HepG2 (cell line): ENCODE data around the gene LSS. TPM values are rescaled to one million over a fixed set of nuclear protein-coding genes. Genes with fewer than 3 reads are reported as not detected.
A peak's percentile ranks its signal among the peaks of the same experiment; 100 is the strongest.

Experiments used
- CBFB ChIP-seq: sonication (generic); formaldehyde crosslinking; IDR thresholded peaks from 2 replicates; pipeline ENCODE4 v1.4.0; 2020; ENCODE audit warnings: missing genetic modification reagents
- HOXA3 ChIP-seq: sonication (generic); formaldehyde crosslinking; IDR thresholded peaks from 2 replicates; pipeline ENCODE4 v1.5.0; 2020; ENCODE audit warnings: missing genetic modification reagents
- ZNF143 ChIP-seq: sonication (generic); formaldehyde crosslinking; IDR thresholded peaks from 2 replicates; pipeline ENCODE4 v1.4.0; 2020; ENCODE audit warnings: missing genetic modification reagents
- ZNF230 ChIP-seq: sonication (generic); formaldehyde crosslinking; IDR thresholded peaks from 2 replicates; pipeline ENCODE4 v1.4.0; 2020; ENCODE audit warnings: mild to moderate bottlenecking, missing genetic modification reagents
- ZNF263 ChIP-seq: sonication (generic); formaldehyde crosslinking; IDR thresholded peaks from 2 replicates; pipeline ENCODE4 v1.4.0; 2020; ENCODE audit warnings: missing genetic modification reagents
- polyA plus RNA-seq, 8 experiments: library from polyadenylated mRNA; depleted of rRNA in 3 of 8; stranded (reverse) in 7 of 8; unstranded in 1 of 8; fragments of >200 nt; fragmentation: Illumina TruSeq in 4 of 8; extraction: Trizol in 4 of 8; gene quantifications; 2 replicates each; pipeline versions ENCODE4 v1.2.1 to v1.2.3, GENCODE V29; 2011 to 2016; ENCODE audit warnings: low read depth in 4 of 8, missing spikeins in 1 of 8, mixed read lengths in 1 of 8; ENCODE audit not compliant: insufficient read depth in 1 of 8
- total RNA-seq, 5 experiments: library from RNA; depleted of rRNA; stranded (reverse); fragments of >200 nt; fragmentation: Illumina TruSeq; extraction: Trizol; gene quantifications; 2 replicates each; pipeline ENCODE4 v1.2.3, GENCODE V29; 2016; ENCODE audit warnings: low read depth in 1 of 5
- TF ChIP-seq, protein P1 (sequence below): sonication (generic); formaldehyde crosslinking; IDR thresholded peaks from 2 replicates; pipeline ENCODE4 v1.5.0; 2020; ENCODE audit warnings: missing genetic modification reagents, mild to moderate bottlenecking, borderline replicate concordance
- TF ChIP-seq, protein P2 (sequence below): sonication (generic); formaldehyde crosslinking; IDR thresholded peaks from 2 replicates; pipeline ENCODE4 v1.8.0; 2022; ENCODE audit warnings: missing genetic modification reagents, mild to moderate bottlenecking, moderate library complexity, borderline replicate concordance
- TF ChIP-seq, protein P3 (sequence below): sonication (generic); formaldehyde crosslinking; IDR thresholded peaks from 2 replicates; pipeline ENCODE4 v1.4.0; 2020; ENCODE audit warnings: missing genetic modification reagents, borderline replicate concordance

LSS gene
- total and polyA plus RNA-seq, 2 of the 13 experiments (the other 11 are each of a cell fraction or from before 2014, with no cell fraction given): 72.6 to 113 TPM

GRCh38 chr21:46153247-46154154, 75.1 kb downstream of the LSS start (continued):
- TF ChIP-seq, protein P1, sequence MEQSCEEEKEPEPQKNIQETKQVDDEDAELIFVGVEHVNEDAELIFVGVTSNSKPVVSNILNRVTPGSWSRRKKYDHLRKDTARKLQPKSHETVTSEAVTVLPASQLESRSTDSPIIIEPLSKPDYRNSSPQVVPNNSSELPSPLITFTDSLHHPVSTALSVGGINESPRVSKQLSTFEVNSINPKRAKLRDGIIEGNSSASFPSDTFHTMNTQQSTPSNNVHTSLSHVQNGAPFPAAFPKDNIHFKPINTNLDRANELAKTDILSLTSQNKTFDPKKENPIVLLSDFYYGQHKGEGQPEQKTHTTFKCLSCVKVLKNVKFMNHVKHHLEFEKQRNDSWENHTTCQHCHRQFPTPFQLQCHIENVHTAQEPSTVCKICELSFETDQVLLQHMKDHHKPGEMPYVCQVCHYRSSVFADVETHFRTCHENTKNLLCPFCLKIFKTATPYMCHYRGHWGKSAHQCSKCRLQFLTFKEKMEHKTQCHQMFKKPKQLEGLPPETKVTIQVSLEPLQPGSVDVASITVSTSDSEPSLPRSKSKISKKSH (CRISPR knock-in tag): no peak
- TF ChIP-seq, protein P2, sequence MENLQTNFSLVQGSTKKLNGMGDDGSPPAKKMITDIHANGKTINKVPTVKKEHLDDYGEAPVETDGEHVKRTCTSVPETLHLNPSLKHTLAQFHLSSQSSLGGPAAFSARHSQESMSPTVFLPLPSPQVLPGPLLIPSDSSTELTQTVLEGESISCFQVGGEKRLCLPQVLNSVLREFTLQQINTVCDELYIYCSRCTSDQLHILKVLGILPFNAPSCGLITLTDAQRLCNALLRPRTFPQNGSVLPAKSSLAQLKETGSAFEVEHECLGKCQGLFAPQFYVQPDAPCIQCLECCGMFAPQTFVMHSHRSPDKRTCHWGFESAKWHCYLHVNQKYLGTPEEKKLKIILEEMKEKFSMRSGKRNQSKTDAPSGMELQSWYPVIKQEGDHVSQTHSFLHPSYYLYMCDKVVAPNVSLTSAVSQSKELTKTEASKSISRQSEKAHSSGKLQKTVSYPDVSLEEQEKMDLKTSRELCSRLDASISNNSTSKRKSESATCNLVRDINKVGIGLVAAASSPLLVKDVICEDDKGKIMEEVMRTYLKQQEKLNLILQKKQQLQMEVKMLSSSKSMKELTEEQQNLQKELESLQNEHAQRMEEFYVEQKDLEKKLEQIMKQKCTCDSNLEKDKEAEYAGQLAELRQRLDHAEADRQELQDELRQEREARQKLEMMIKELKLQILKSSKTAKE: no peak
- TF ChIP-seq, protein P3, sequence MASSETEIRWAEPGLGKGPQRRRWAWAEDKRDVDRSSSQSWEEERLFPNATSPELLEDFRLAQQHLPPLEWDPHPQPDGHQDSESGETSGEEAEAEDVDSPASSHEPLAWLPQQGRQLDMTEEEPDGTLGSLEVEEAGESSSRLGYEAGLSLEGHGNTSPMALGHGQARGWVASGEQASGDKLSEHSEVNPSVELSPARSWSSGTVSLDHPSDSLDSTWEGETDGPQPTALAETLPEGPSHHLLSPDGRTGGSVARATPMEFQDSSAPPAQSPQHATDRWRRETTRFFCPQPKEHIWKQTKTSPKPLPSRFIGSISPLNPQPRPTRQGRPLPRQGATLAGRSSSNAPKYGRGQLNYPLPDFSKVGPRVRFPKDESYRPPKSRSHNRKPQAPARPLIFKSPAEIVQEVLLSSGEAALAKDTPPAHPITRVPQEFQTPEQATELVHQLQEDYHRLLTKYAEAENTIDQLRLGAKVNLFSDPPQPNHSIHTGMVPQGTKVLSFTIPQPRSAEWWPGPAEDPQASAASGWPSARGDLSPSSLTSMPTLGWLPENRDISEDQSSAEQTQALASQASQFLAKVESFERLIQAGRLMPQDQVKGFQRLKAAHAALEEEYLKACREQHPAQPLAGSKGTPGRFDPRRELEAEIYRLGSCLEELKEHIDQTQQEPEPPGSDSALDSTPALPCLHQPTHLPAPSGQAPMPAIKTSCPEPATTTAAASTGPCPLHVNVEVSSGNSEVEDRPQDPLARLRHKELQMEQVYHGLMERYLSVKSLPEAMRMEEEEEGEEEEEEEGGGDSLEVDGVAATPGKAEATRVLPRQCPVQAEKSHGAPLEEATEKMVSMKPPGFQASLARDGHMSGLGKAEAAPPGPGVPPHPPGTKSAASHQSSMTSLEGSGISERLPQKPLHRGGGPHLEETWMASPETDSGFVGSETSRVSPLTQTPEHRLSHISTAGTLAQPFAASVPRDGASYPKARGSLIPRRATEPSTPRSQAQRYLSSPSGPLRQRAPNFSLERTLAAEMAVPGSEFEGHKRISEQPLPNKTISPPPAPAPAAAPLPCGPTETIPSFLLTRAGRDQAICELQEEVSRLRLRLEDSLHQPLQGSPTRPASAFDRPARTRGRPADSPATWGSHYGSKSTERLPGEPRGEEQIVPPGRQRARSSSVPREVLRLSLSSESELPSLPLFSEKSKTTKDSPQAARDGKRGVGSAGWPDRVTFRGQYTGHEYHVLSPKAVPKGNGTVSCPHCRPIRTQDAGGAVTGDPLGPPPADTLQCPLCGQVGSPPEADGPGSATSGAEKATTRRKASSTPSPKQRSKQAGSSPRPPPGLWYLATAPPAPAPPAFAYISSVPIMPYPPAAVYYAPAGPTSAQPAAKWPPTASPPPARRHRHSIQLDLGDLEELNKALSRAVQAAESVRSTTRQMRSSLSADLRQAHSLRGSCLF (CRISPR knock-in tag): no peak
- TF ChIP-seq ZNF143 (CRISPR knock-in tag): no peak
- TF ChIP-seq ZNF263: peak; percentile 76
- TF ChIP-seq HOXA3 (CRISPR knock-in tag): peak; percentile 53; the same call in 1 of the 2 replicates
- no peak for TF ChIP-seq ZNF230
- no peak for TF ChIP-seq CBFB (CRISPR knock-in tag)
